ENCODE measurements around the gene OTX1. TPM values are rescaled to one million over a fixed set of nuclear protein-coding genes. Genes with fewer than 3 reads are reported as not detected.

The OTX1 gene
- total and polyA plus RNA-seq, 2 experiments from 2014 or later = 1.3 to 2.2 TPM

- Mint-ChIP-seq H3K4me1 (peaks cover 59% of the 10 kb centered on the region), H3K27me3 (ENCODE audit: insufficient read depth, low read depth, poor library complexity) (peaks cover 95% of the 10 kb centered on the region)
- H4K20me1 ChIP-seq (replicated peaks; ENCODE audit: insufficient read depth) = peaks cover 11% of the 10 kb centered on the region
Observed at GRCh38 chr2:63049211-63049969, 1.2 kb upstream of the OTX1 start.

GRCh38 chr2:63049970-63050333, 678 bp upstream of the OTX1 start:
- Histone ChIP-seq H2AFZ (peak overlapping the region; percentile 48; the same call in 1 of the 2 replicates), H3K79me2 (replicated peaks; ENCODE audit: insufficient read depth) (no peaks in the 10 kb centered on the region), H3K4me2 (peak overlapping the region; percentile 96), H3K27ac (ENCODE audit: low read depth) (no peak overlapping the region), H3K4me1 (ENCODE audit: insufficient read depth) (peaks cover 65% of the 10 kb centered on the region), H3K36me3 (ENCODE audit: insufficient read depth) (no peaks in the 10 kb centered on the region), H4K20me1 (replicated peaks; ENCODE audit: insufficient read depth) (peaks cover 16% of the 10 kb centered on the region), H3K4me3 (peak overlapping the region; percentile 89), H3K9me2 (ENCODE audit: insufficient read depth) (no peaks in the 10 kb centered on the region), H3K27me3 (ENCODE audit: insufficient read depth) (peaks cover 94% of the 10 kb centered on the region), H3F3A (replicated peaks; ENCODE audit: low read depth) (peaks cover 29% of the 10 kb centered on the region)
- peaks cover 95% of the 10 kb centered on the region for H3K27me3 Mint-ChIP-seq (ENCODE audit: insufficient read depth, low read depth, poor library complexity)
- DNase-seq (ENCODE audit: low spot score) (no peak), ATAC-seq (no peak)
- peaks cover 7% of the 10 kb centered on the region; the same call in 2 of the 3 replicates for H3K36me3 Mint-ChIP-seq (ENCODE audit: low read depth)
- H3K4me3 Mint-ChIP-seq = peak overlapping the region; percentile 73
- peaks cover 60% of the 10 kb centered on the region for H3K4me1 Mint-ChIP-seq
- peaks cover 5% of the 10 kb centered on the region; the same call in 2 of the 3 replicates for H3K9me3 Mint-ChIP-seq
- H3K27ac Mint-ChIP-seq = no peak overlapping the region
- TF ChIP-seq ZNF331 (CRISPR knock-in tag; IDR thresholded peaks at IDR 0.05; ENCODE audit: low read depth) (no peak), NANOG (IDR thresholded peaks at IDR 0.05; ENCODE audit: borderline replicate concordance) (no peak), CREB1 (CRISPR knock-in tag; IDR thresholded peaks at IDR 0.05; ENCODE audit: low read depth) (no peak), ZNF114 (CRISPR knock-in tag; IDR thresholded peaks at IDR 0.05) (no peak), ETS1 (IDR thresholded peaks at IDR 0.05) (no peak), JUNB (IDR thresholded peaks at IDR 0.05; ENCODE audit: unreplicated experiment) (no peak), EZH2phosphoT487 (IDR thresholded peaks at IDR 0.05; ENCODE audit: unreplicated experiment) (no peak)
- TF ChIP-seq, protein P1, sequence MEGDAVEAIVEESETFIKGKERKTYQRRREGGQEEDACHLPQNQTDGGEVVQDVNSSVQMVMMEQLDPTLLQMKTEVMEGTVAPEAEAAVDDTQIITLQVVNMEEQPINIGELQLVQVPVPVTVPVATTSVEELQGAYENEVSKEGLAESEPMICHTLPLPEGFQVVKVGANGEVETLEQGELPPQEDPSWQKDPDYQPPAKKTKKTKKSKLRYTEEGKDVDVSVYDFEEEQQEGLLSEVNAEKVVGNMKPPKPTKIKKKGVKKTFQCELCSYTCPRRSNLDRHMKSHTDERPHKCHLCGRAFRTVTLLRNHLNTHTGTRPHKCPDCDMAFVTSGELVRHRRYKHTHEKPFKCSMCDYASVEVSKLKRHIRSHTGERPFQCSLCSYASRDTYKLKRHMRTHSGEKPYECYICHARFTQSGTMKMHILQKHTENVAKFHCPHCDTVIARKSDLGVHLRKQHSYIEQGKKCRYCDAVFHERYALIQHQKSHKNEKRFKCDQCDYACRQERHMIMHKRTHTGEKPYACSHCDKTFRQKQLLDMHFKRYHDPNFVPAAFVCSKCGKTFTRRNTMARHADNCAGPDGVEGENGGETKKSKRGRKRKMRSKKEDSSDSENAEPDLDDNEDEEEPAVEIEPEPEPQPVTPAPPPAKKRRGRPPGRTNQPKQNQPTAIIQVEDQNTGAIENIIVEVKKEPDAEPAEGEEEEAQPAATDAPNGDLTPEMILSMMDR (conservative IDR thresholded peaks at IDR 0.05; ENCODE audit: low read depth in 2 of 2) = no peak
- TF ChIP-seq, protein P2, sequence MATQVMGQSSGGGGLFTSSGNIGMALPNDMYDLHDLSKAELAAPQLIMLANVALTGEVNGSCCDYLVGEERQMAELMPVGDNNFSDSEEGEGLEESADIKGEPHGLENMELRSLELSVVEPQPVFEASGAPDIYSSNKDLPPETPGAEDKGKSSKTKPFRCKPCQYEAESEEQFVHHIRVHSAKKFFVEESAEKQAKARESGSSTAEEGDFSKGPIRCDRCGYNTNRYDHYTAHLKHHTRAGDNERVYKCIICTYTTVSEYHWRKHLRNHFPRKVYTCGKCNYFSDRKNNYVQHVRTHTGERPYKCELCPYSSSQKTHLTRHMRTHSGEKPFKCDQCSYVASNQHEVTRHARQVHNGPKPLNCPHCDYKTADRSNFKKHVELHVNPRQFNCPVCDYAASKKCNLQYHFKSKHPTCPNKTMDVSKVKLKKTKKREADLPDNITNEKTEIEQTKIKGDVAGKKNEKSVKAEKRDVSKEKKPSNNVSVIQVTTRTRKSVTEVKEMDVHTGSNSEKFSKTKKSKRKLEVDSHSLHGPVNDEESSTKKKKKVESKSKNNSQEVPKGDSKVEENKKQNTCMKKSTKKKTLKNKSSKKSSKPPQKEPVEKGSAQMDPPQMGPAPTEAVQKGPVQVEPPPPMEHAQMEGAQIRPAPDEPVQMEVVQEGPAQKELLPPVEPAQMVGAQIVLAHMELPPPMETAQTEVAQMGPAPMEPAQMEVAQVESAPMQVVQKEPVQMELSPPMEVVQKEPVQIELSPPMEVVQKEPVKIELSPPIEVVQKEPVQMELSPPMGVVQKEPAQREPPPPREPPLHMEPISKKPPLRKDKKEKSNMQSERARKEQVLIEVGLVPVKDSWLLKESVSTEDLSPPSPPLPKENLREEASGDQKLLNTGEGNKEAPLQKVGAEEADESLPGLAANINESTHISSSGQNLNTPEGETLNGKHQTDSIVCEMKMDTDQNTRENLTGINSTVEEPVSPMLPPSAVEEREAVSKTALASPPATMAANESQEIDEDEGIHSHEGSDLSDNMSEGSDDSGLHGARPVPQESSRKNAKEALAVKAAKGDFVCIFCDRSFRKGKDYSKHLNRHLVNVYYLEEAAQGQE (IDR thresholded peaks at IDR 0.05; ENCODE audit: unreplicated experiment) = no peak

More at GRCh38 chr2:63049211-63049969, 1.2 kb upstream of the OTX1 start:
- peaks cover 60% of the 10 kb centered on the region for H3K4me1 ChIP-seq (ENCODE audit: insufficient read depth)
- ATAC-seq (no peak; the same call in 2 of the 3 replicates), DNase-seq (ENCODE audit: low spot score) (peak; percentile 78)
- H3K4me2 ChIP-seq = peak overlapping the region; percentile 96
- no peaks in the 10 kb centered on the region for H3K79me2 ChIP-seq (replicated peaks; ENCODE audit: insufficient read depth)
- Mint-ChIP-seq H3K27ac (no peak overlapping the region), H3K9me3 (peaks cover under 1% of the 10 kb centered on the region; the same call in 2 of the 3 replicates), H3K36me3 (ENCODE audit: low read depth) (peaks cover 7% of the 10 kb centered on the region; the same call in 2 of the 3 replicates), H3K4me3 (peak overlapping the region; percentile 73)
- H3F3A ChIP-seq (replicated peaks; ENCODE audit: low read depth) = peaks cover 23% of the 10 kb centered on the region
- H3K27me3 ChIP-seq (ENCODE audit: insufficient read depth) = peaks cover 89% of the 10 kb centered on the region
- no peaks in the 10 kb centered on the region for H3K9me2 ChIP-seq (ENCODE audit: insufficient read depth)
- no peaks in the 10 kb centered on the region for H3K36me3 ChIP-seq (ENCODE audit: insufficient read depth)
- peak overlapping the region; percentile 54 for H2AFZ ChIP-seq
- H3K27ac ChIP-seq (ENCODE audit: low read depth) = no peak overlapping the region
- peak overlapping the region; percentile 89 for H3K4me3 ChIP-seq
- TF ChIP-seq EZH2 (IDR thresholded peaks at IDR 0.05; ENCODE audit: low read depth, unreplicated experiment) = peak; percentile 86
- no peak for TF ChIP-seq NANOG (IDR thresholded peaks at IDR 0.05; ENCODE audit: borderline replicate concordance)
- peak; percentile 17 for TF ChIP-seq EZH2phosphoT487 (IDR thresholded peaks at IDR 0.05; ENCODE audit: unreplicated experiment)
